ENCODE measurements around the gene FAM9C.
"Not testable (repeated sequence)": the region's sequence is repeated elsewhere in the genome, so short reads cannot be mapped to it uniquely, and the experiment has no call there.

The FAM9C gene

GRCh38 chrX:13088156-13088487, 43.7 kb upstream of the FAM9C start:
- DNase-seq (ENCODE audit: low read depth), result no peak
- H3K4me3 ChIP-seq (ENCODE audit: low read depth, low read length), result no peak overlapping the region
- in situ Hi-C loops (cut with HindIII; ENCODE audit: low sequenced_read_pairs), result loop anchor here (5.0 kb wide), 1 partner anchor 91 kb away; no protein-coding TSS in a partner anchor
- TF ChIP-seq CTCF (IDR thresholded peaks at IDR 0.05; ENCODE audit: low read depth, low read length, missing control alignments), result no peak

GRCh38 chrX:13087322-13088155, 43.1 kb upstream of the FAM9C start:
- in situ Hi-C loops (cut with HindIII; ENCODE audit: low sequenced_read_pairs), result loop anchor here (5.0 kb wide), 1 partner anchor 90 kb away; no protein-coding TSS in a partner anchor
- DNase-seq (ENCODE audit: low read depth), result peak; percentile 33
- TF ChIP-seq CTCF (IDR thresholded peaks at IDR 0.05; ENCODE audit: low read depth, low read length, missing control alignments), result no peak
- no peak overlapping the region for H3K4me3 ChIP-seq (ENCODE audit: low read depth, low read length)

GRCh38 chrX:13086793-13087321, 42.4 kb upstream of the FAM9C start:
- not testable (repeated sequence) for H3K4me3 ChIP-seq (ENCODE audit: low read depth, low read length); DNase-seq (ENCODE audit: low read depth)

GRCh38 chrX:13086076-13086475, 41.7 kb upstream of the FAM9C start:
- DNase-seq (ENCODE audit: low read depth), result no peak
- no peak overlapping the region for H3K4me3 ChIP-seq (ENCODE audit: low read depth, low read length)
- in situ Hi-C loops (cut with HindIII; ENCODE audit: low sequenced_read_pairs), result loop anchor here (5.0 kb wide), 1 partner anchor 89 kb away; no protein-coding TSS in a partner anchor
- no peak for TF ChIP-seq CTCF (IDR thresholded peaks at IDR 0.05; ENCODE audit: low read depth, low read length, missing control alignments)

More at GRCh38 chrX:13086793-13087321, 42.4 kb upstream of the FAM9C start:
- in situ Hi-C loops (cut with HindIII; ENCODE audit: low sequenced_read_pairs), result loop anchor here (5.0 kb wide), 1 partner anchor 90 kb away; no protein-coding TSS in a partner anchor

GRCh38 chrX:13085526-13085925, 41.1 kb upstream of the FAM9C start:
- DNase-seq (ENCODE audit: low read depth), result no peak
- no peak overlapping the region for H3K4me3 ChIP-seq (ENCODE audit: low read depth, low read length)
- no peak for TF ChIP-seq CTCF (IDR thresholded peaks at IDR 0.05; ENCODE audit: low read depth, low read length, missing control alignments)
- in situ Hi-C loops (cut with HindIII; ENCODE audit: low sequenced_read_pairs), result loop anchor here (5.0 kb wide), 1 partner anchor 88 kb away; no protein-coding TSS in a partner anchor

- no peak for TF ChIP-seq CTCF (IDR thresholded peaks at IDR 0.05; ENCODE audit: low read depth, low read length, missing control alignments)
- in situ Hi-C loops (cut with HindIII; ENCODE audit: low sequenced_read_pairs), result loop anchor here (5.0 kb wide), 1 partner anchor 87 kb away; no protein-coding TSS in a partner anchor
- no peak for DNase-seq (ENCODE audit: low read depth)
- H3K4me3 ChIP-seq (ENCODE audit: low read depth, low read length), result no peak overlapping the region
Observed at GRCh38 chrX:13084611-13085010, 40.2 kb upstream of the FAM9C start.

- DNase-seq (ENCODE audit: low read depth); in situ Hi-C loops (cut with HindIII; ENCODE audit: low sequenced_read_pairs); H3K4me3 ChIP-seq (ENCODE audit: low read depth, low read length): not testable (repeated sequence)
Observed at GRCh38 chrX:13083755-13084326, 39.4 kb upstream of the FAM9C start.

All from astrocyte of the cerebellum (primary cell).